K562 (cell line): ENCODE measurements around the gene LBP. TPM values are rescaled to one million over a fixed set of nuclear protein-coding genes. Genes with fewer than 3 reads are reported as not detected.

Experiments
- ARID2 ChIP-seq: fragments of 450-650 bp; IDR thresholded peaks from 2 replicates; pipeline ENCODE4 v1.6.1; 2017; ENCODE audit warnings: antibody characterized with exemption, mild to moderate bottlenecking
- CBX3 ChIP-seq, 2 experiments: IDR thresholded peaks; 1 replicate in 1 of 2; 2 replicates in 1 of 2; pipeline ENCODE4 v1.6.1; 2012; ENCODE audit warnings: inconsistent platforms in 2 of 2, low read length in 2 of 2, borderline replicate concordance in 1 of 2, control low read depth in 1 of 2
- ELF2 ChIP-seq: fragments of 250-450 bp; sonication (Bioruptor Pico); IDR thresholded peaks from 2 replicates; pipeline ENCODE4 v1.5.0; 2021; ENCODE audit warnings: mild to moderate bottlenecking
- ETS2 ChIP-seq: IDR thresholded peaks from 2 replicates; pipeline ENCODE4 v1.6.1; 2016; ENCODE audit warnings: borderline replicate concordance, missing genetic modification characterization, mild to moderate bottlenecking, moderate library complexity, missing compliant biosample characterization; ENCODE audit not compliant: poor library complexity, severe bottlenecking
- HDAC6 ChIP-seq: IDR thresholded peaks from 2 replicates; pipeline ENCODE4 v1.6.1; 2012; ENCODE audit warnings: low read depth, mild to moderate bottlenecking, control low read depth, inconsistent platforms, low read length, moderate library complexity
- HNRNPUL1 ChIP-seq: fragments of 200-400 bp; formaldehyde crosslinking; IDR thresholded peaks from 2 replicates; pipeline ENCODE4 v1.6.1; 2017; ENCODE audit warnings: low read length
- IRF2 ChIP-seq: sonication (generic); formaldehyde crosslinking; IDR thresholded peaks from 2 replicates; pipeline ENCODE4 v1.8.1; 2022; ENCODE audit warnings: mild to moderate bottlenecking, missing genetic modification reagents
- KLF13 ChIP-seq: fragments of 450-650 bp; IDR thresholded peaks from 2 replicates; pipeline ENCODE4 v1.6.1; 2016; ENCODE audit warnings: missing genetic modification characterization, low read depth, mild to moderate bottlenecking, missing compliant biosample characterization, moderate library complexity, borderline replicate concordance
- MECOM ChIP-seq: fragments of 250-450 bp; sonication (Bioruptor Pico); IDR thresholded peaks from 2 replicates; pipeline ENCODE4 v1.8.0; 2022; ENCODE audit warnings: inconsistent platforms
- MED1 ChIP-seq: sonication (generic); formaldehyde crosslinking; IDR thresholded peaks from 2 replicates; pipeline ENCODE4 v1.8.1; 2023; ENCODE audit warnings: missing genetic modification reagents, borderline replicate concordance
- MTA3 ChIP-seq: fragments of 450-650 bp; formaldehyde crosslinking; IDR thresholded peaks from 2 replicates; pipeline ENCODE4 v1.6.1; 2017; ENCODE audit warnings: mild to moderate bottlenecking, borderline replicate concordance
- NFRKB ChIP-seq: fragments of 450-650 bp; IDR thresholded peaks from 2 replicates; pipeline ENCODE4 v1.6.1; 2016; ENCODE audit warnings: low read depth
- NUFIP1 ChIP-seq: fragments of 450-650 bp; IDR thresholded peaks from 2 replicates; pipeline ENCODE4 v1.6.1; 2018; ENCODE audit not compliant: partially characterized antibody
- PHF21A ChIP-seq: fragments of 450-650 bp; IDR thresholded peaks from 2 replicates; pipeline ENCODE4 v1.6.1; 2017; ENCODE audit warnings: low read depth, borderline replicate concordance
- SMAD1 ChIP-seq: fragments of 150-350 bp; IDR thresholded peaks from 2 replicates; pipeline ENCODE4 v1.6.1; 2014; ENCODE audit warnings: low read length, low read depth; ENCODE audit not compliant: partially characterized antibody
- YBX1 ChIP-seq: fragments of 450-650 bp; IDR thresholded peaks from 2 replicates; pipeline ENCODE4 v1.7.1; 2016; ENCODE audit warnings: mild to moderate bottlenecking
- ZFP1 ChIP-seq: fragments of 450-650 bp; formaldehyde crosslinking; IDR thresholded peaks from 2 replicates; pipeline ENCODE4 v1.4.0; 2020; ENCODE audit warnings: mild to moderate bottlenecking, mixed read lengths
- ZNF436 ChIP-seq: fragments of 250-450, 450-650 bp; sonication (Bioruptor Pico); formaldehyde crosslinking; IDR thresholded peaks from 2 replicates; pipeline ENCODE4 v1.7.0; 2020; ENCODE audit warnings: mild to moderate bottlenecking
- polyA plus RNA-seq, 8 experiments: library from polyadenylated mRNA; depleted of rRNA in 4 of 8; stranded (reverse) in 5 of 8; unstranded in 3 of 8; fragments of >200 nt; fragmentation: Nextera tagmentation in 2 of 8; fragmentation: Illumina TruSeq in 1 of 8; extraction: Ambion mirVana in 2 of 8; extraction: Trizol in 1 of 8; gene quantifications; 2 replicates each; pipeline versions ENCODE4 v1.2.1 to v1.2.3, GENCODE V29; 2011 to 2014; ENCODE audit warnings: inconsistent platforms in 1 of 8, missing spikeins in 1 of 8
- total RNA-seq, 7 experiments: library from RNA; depleted of rRNA in 6 of 7; stranded (reverse); fragments of >200 nt in 6 of 7; fragmentation: Illumina TruSeq in 2 of 7; extraction: Trizol in 2 of 7; gene quantifications; 2 replicates each; pipeline versions ENCODE4 v1.2.1 to v1.2.3, GENCODE V29; 2011 to 2021; ENCODE audit warnings: low replicate concordance in 1 of 7
- TF ChIP-seq, protein P1 (sequence below): fragments of 200-800 bp; sonication (Bioruptor generic); IDR thresholded peaks from 2 replicates; pipeline ENCODE4 v1.6.1; 2016; ENCODE audit warnings: missing genetic modification characterization, missing compliant biosample characterization
- TF ChIP-seq, protein P2 (sequence below): fragments of 450-650 bp; formaldehyde crosslinking; IDR thresholded peaks from 2 replicates; pipeline ENCODE4 v1.4.0; 2020; ENCODE audit warnings: mild to moderate bottlenecking, mixed read lengths
- TF ChIP-seq, protein P3 (sequence below): sonication (generic); formaldehyde crosslinking; IDR thresholded peaks from 2 replicates; pipeline ENCODE4 v1.8.0; 2022; ENCODE audit warnings: mild to moderate bottlenecking, missing genetic modification reagents, borderline replicate concordance

LBP gene
- total and polyA plus RNA-seq, 9 of the 15 experiments (the other 6 are each of a cell fraction or from before 2014, with no cell fraction given): 0.06 to 0.31 (median 0.09) TPM; not detected in 3

DNA sequence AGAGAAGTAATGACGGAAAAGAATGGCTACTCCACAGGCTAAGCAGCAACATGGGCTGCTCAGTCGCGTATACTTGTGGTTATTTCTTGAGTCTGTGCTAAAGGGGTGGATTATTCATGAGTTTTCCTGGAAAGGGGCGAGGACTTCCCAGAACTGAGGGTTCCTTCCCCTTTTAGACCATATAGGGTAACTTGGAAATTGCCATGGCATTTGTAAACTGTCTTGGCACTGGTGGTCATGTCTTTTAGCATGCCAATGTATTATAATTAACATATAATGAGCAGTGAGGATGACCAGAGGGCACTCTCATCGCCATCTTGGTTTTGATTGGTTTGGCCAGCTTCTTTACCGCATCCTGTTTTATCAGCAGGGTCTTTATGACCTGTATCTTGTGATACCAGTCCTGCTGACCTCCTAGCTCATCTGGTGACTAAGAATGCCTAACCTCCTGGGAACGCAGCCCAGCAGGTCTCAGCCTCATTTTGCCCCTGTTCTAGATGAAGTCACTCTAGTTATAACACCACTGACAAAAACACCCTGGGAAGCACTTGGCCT lies 11.4 kb downstream of the LBP start (continued):
- TF ChIP-seq, protein P1, sequence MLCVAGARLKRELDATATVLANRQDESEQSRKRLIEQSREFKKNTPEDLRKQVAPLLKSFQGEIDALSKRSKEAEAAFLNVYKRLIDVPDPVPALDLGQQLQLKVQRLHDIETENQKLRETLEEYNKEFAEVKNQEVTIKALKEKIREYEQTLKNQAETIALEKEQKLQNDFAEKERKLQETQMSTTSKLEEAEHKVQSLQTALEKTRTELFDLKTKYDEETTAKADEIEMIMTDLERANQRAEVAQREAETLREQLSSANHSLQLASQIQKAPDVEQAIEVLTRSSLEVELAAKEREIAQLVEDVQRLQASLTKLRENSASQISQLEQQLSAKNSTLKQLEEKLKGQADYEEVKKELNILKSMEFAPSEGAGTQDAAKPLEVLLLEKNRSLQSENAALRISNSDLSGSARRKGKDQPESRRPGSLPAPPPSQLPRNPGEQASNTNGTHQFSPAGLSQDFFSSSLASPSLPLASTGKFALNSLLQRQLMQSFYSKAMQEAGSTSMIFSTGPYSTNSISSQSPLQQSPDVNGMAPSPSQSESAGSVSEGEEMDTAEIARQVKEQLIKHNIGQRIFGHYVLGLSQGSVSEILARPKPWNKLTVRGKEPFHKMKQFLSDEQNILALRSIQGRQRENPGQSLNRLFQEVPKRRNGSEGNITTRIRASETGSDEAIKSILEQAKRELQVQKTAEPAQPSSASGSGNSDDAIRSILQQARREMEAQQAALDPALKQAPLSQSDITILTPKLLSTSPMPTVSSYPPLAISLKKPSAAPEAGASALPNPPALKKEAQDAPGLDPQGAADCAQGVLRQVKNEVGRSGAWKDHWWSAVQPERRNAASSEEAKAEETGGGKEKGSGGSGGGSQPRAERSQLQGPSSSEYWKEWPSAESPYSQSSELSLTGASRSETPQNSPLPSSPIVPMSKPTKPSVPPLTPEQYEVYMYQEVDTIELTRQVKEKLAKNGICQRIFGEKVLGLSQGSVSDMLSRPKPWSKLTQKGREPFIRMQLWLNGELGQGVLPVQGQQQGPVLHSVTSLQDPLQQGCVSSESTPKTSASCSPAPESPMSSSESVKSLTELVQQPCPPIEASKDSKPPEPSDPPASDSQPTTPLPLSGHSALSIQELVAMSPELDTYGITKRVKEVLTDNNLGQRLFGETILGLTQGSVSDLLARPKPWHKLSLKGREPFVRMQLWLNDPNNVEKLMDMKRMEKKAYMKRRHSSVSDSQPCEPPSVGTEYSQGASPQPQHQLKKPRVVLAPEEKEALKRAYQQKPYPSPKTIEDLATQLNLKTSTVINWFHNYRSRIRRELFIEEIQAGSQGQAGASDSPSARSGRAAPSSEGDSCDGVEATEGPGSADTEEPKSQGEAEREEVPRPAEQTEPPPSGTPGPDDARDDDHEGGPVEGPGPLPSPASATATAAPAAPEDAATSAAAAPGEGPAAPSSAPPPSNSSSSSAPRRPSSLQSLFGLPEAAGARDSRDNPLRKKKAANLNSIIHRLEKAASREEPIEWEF (CRISPR knock-in tag): no peak
- TF ChIP-seq PHF21A: no peak
- no peak for TF ChIP-seq HDAC6
- no peak for TF ChIP-seq CBX3 (IDR thresholded peaks at IDR 0.05; ENCODE audit: borderline replicate concordance in 1 of 2, low read length in 2 of 2)
- TF ChIP-seq ETS2 (tag): no peak
- no peak for TF ChIP-seq ZNF436 (CRISPR knock-in tag)
- TF ChIP-seq MECOM (CRISPR knock-in tag): no peak
- TF ChIP-seq YBX1: no peak
- TF ChIP-seq MED1 (CRISPR knock-in tag): no peak
- TF ChIP-seq, protein P2, sequence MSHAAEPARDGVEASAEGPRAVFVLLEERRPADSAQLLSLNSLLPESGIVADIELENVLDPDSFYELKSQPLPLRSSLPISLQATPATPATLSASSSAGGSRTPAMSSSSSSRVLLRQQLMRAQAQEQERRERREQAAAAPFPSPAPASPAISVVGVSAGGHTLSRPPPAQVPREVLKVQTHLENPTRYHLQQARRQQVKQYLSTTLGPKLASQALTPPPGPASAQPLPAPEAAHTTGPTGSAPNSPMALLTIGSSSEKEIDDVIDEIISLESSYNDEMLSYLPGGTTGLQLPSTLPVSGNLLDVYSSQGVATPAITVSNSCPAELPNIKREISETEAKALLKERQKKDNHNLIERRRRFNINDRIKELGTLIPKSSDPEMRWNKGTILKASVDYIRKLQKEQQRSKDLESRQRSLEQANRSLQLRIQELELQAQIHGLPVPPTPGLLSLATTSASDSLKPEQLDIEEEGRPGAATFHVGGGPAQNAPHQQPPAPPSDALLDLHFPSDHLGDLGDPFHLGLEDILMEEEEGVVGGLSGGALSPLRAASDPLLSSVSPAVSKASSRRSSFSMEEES (CRISPR knock-in tag): no peak
- TF ChIP-seq ZFP1 (CRISPR knock-in tag): no peak
- no peak for TF ChIP-seq ARID2
- TF ChIP-seq, protein P3, sequence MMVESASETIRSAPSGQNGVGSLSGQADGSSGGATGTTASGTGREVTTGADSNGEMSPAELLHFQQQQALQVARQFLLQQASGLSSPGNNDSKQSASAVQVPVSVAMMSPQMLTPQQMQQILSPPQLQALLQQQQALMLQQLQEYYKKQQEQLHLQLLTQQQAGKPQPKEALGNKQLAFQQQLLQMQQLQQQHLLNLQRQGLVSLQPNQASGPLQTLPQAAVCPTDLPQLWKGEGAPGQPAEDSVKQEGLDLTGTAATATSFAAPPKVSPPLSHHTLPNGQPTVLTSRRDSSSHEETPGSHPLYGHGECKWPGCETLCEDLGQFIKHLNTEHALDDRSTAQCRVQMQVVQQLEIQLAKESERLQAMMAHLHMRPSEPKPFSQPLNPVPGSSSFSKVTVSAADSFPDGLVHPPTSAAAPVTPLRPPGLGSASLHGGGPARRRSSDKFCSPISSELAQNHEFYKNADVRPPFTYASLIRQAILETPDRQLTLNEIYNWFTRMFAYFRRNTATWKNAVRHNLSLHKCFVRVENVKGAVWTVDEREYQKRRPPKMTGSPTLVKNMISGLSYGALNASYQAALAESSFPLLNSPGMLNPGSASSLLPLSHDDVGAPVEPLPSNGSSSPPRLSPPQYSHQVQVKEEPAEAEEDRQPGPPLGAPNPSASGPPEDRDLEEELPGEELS: no peak
- TF ChIP-seq KLF13 (tag): no peak
- no peak for TF ChIP-seq SMAD1
- no peak for TF ChIP-seq IRF2
- TF ChIP-seq MTA3: peak; percentile 68; the same call in 1 of the 2 replicates
- TF ChIP-seq NFRKB: no peak
- no peak for TF ChIP-seq ELF2
- TF ChIP-seq HNRNPUL1: no peak
- TF ChIP-seq NUFIP1: no peak
